HG02678 (cell line): ENCODE results near the gene TASOR2.

Source experiments
- ATAC-seq: cut with Tn5 transposase; IDR thresholded peaks from one replicate; pipeline ENCODE4 v1.9.1; 2021; ENCODE audit warnings: mild to moderate bottlenecking, moderate library complexity; ENCODE audit not compliant: unreplicated experiment

Gene TASOR2

GRCh38 chr10:5683065-5683464 is 1.6 kb upstream of the TASOR2 start:
- ATAC-seq = no peak

GRCh38 chr10:5684971-5685763 is 529 bp downstream of the TASOR2 start:
- ATAC-seq = peak; percentile 44

GRCh38 chr10:5685764-5686240 is 1.2 kb downstream of the TASOR2 start:
- no peak for ATAC-seq

GRCh38 chr10:5688587-5688986 is 3.9 kb downstream of the TASOR2 start:
- ATAC-seq = no peak

GRCh38 chr10:5691786-5692185 is 7.1 kb downstream of the TASOR2 start:
- ATAC-seq = no peak

GRCh38 chr10:5692461-5693358 is 8.1 kb downstream of the TASOR2 start:
- peak; percentile 86 for ATAC-seq

GRCh38 chr10:5694573-5694972 is 9.9 kb downstream of the TASOR2 start:
- ATAC-seq = no peak

- ATAC-seq = no peak
Observed at GRCh38 chr10:5697342-5697741, 12.7 kb downstream of the TASOR2 start.

- no peak for ATAC-seq
Observed at GRCh38 chr10:5698062-5698461, 13.4 kb downstream of the TASOR2 start.

GRCh38 chr10:5708356-5708755 is 23.7 kb downstream of the TASOR2 start:
- no peak for ATAC-seq

- no peak for ATAC-seq
Observed at GRCh38 chr10:5709865-5710264, 25.2 kb downstream of the TASOR2 start.

GRCh38 chr10:5710859-5711258 is 26.2 kb downstream of the TASOR2 start:
- no peak for ATAC-seq

- no peak for ATAC-seq
Observed at GRCh38 chr10:5711642-5712041, 27.0 kb downstream of the TASOR2 start.

- ATAC-seq = no peak
Observed at GRCh38 chr10:5719546-5719945, 34.9 kb downstream of the TASOR2 start.

GRCh38 chr10:5720182-5720581 is 35.5 kb downstream of the TASOR2 start:
- no peak for ATAC-seq

- ATAC-seq = no peak
Observed at GRCh38 chr10:5723692-5724091, 39.1 kb downstream of the TASOR2 start.

GRCh38 chr10:5730766-5731165 is 46.1 kb downstream of the TASOR2 start:
- ATAC-seq = no peak

GRCh38 chr10:5731559-5731958 is 46.9 kb downstream of the TASOR2 start:
- no peak for ATAC-seq

GRCh38 chr10:5732141-5732540 is 47.5 kb downstream of the TASOR2 start:
- no peak for ATAC-seq
